Naive B cell (primary cell): ENCODE results near the gene ST3GAL5. TPM values are rescaled to one million over a fixed set of nuclear protein-coding genes. Genes with fewer than 3 reads are reported as not detected.
A peak's percentile ranks its signal among the peaks of the same experiment; 100 is the strongest.

Source experiments
- ATAC-seq, 2 donors: fragments of 150-1000 bp; cut with Tn5 transposase; 2 replicates each; pipeline ENCODE4 v1.10.0; 2021; ENCODE audit warnings: low read depth in 2 of 2, mild to moderate bottlenecking in 2 of 2, moderate library complexity in 2 of 2
- DNase-seq: peaks from one replicate; pipeline ENCODE4 v3.0.0; 2022
- H3K27ac Mint-ChIP-seq, 6 donors: one replicate each; pipeline ENCODE4 v1.8.0; 2020 to 2022; ENCODE audit warnings: mild to moderate bottlenecking in 6 of 6, mixed read lengths in 6 of 6, moderate library complexity in 5 of 6, inconsistent platforms in 2 of 6
- H3K27me3 Mint-ChIP-seq, 3 donors: one replicate each; pipeline ENCODE4 v1.8.0; 2021 to 2022; ENCODE audit warnings: mixed read lengths in 3 of 3, mild to moderate bottlenecking in 1 of 3
- H3K36me3 Mint-ChIP-seq, 2 donors: one replicate each; pipeline ENCODE4 v1.8.0; 2020 to 2022; ENCODE audit warnings: mixed read lengths in 2 of 2, inconsistent platforms in 1 of 2, mild to moderate bottlenecking in 1 of 2
- H3K4me1 Mint-ChIP-seq, 3 donors: one replicate each; pipeline ENCODE4 v1.8.0; 2020 to 2022; ENCODE audit warnings: mixed read lengths in 3 of 3, inconsistent platforms in 1 of 3, mild to moderate bottlenecking in 1 of 3, moderate library complexity in 1 of 3
- H3K4me3 Mint-ChIP-seq, 8 donors: one replicate each; pipeline ENCODE4 v1.8.0; 2020 to 2022; ENCODE audit warnings: mild to moderate bottlenecking in 8 of 8, mixed read lengths in 8 of 8, moderate library complexity in 8 of 8, inconsistent platforms in 2 of 8
- H3K9me3 Mint-ChIP-seq, 7 donors: one replicate each; pipeline ENCODE4 v1.8.0; 2020 to 2022; ENCODE audit warnings: mixed read lengths in 7 of 7, mild to moderate bottlenecking in 5 of 7, inconsistent platforms in 2 of 7, moderate library complexity in 1 of 7
- polyA plus RNA-seq, 6 donors: library from polyadenylated mRNA; unstranded; fragments of 300-500 nt; fragmentation: Illumina TruSeq; gene quantifications; one replicate each; pipeline ENCODE4 v1.2.3, GENCODE V29; 2021; ENCODE audit warnings: low read depth in 6 of 6

Gene ST3GAL5
- polyA plus RNA-seq, 6 donors from 2014 or later: 16.7 to 29.0 (median 20.9) TPM

GRCh38 chr2:85827879-85828569 is 60.8 kb downstream of the ST3GAL5 start:
- ATAC-seq: no peak
- H3K4me1 Mint-ChIP-seq: peaks cover 19 to 24% (median 21%) of the 10 kb centered on the region in 3 donors
- H3K9me3 Mint-ChIP-seq: no peaks in the 10 kb centered on the region
- peaks cover 0 to 8% (median 0%) of the 10 kb centered on the region in 3 donors for H3K27me3 Mint-ChIP-seq
- no peaks in the 10 kb centered on the region for H3K36me3 Mint-ChIP-seq
- H3K4me3 Mint-ChIP-seq: peak overlapping the region in 2 of 8 donors; percentile 48 to 50
- peak overlapping the region; percentile 30 to 90 (median 76) for H3K27ac Mint-ChIP-seq
- DNase-seq: no peak

- H3K4me1 Mint-ChIP-seq: peaks cover 19 to 24% (median 21%) of the 10 kb centered on the region in 3 donors
- H3K9me3 Mint-ChIP-seq: no peaks in the 10 kb centered on the region
- DNase-seq: peak; percentile 76
- H3K36me3 Mint-ChIP-seq: no peaks in the 10 kb centered on the region
- H3K4me3 Mint-ChIP-seq: peak overlapping the region in 3 of 8 donors; percentile 35 to 50 (median 49)
- peak overlapping the region; percentile 27 to 90 (median 71) for H3K27ac Mint-ChIP-seq
- H3K27me3 Mint-ChIP-seq: peaks cover 0 to 13% (median 0%) of the 10 kb centered on the region in 3 donors
- ATAC-seq: peak; percentile 99
These were observed 61.6 kb downstream of the ST3GAL5 start for GRCh38 chr2:85826990-85827878.

- no peaks in the 10 kb centered on the region for H3K9me3 Mint-ChIP-seq
- peaks cover 10 to 17% (median 15%) of the 10 kb centered on the region in 3 donors for H3K4me1 Mint-ChIP-seq
- no peak overlapping the region for H3K27ac Mint-ChIP-seq
- H3K36me3 Mint-ChIP-seq: no peaks in the 10 kb centered on the region
- DNase-seq: no peak
- H3K27me3 Mint-ChIP-seq: peaks cover 0 to 13% (median 0%) of the 10 kb centered on the region in 3 donors
- H3K4me3 Mint-ChIP-seq: no peak overlapping the region
- ATAC-seq: no peak
These were observed 64.8 kb downstream of the ST3GAL5 start for GRCh38 chr2:85823951-85824350.

GRCh38 chr2:85822766-85823165 is 66.0 kb downstream of the ST3GAL5 start:
- no peaks in the 10 kb centered on the region for H3K36me3 Mint-ChIP-seq
- peaks cover 3 to 15% (median 8%) of the 10 kb centered on the region in 3 donors for H3K27me3 Mint-ChIP-seq
- H3K4me3 Mint-ChIP-seq: no peak overlapping the region
- no peak overlapping the region for H3K27ac Mint-ChIP-seq
- ATAC-seq (no peak), DNase-seq (no peak)
- peaks cover 8 to 11% (median 10%) of the 10 kb centered on the region in 3 donors for H3K4me1 Mint-ChIP-seq
- H3K9me3 Mint-ChIP-seq: no peaks in the 10 kb centered on the region

GRCh38 chr2:85819811-85820510 is 68.8 kb downstream of the ST3GAL5 start:
- H3K27ac Mint-ChIP-seq: no peak overlapping the region
- H3K9me3 Mint-ChIP-seq: no peaks in the 10 kb centered on the region
- H3K4me1 Mint-ChIP-seq: no peaks in the 10 kb centered on the region
- H3K36me3 Mint-ChIP-seq: no peaks in the 10 kb centered on the region
- H3K4me3 Mint-ChIP-seq: no peak overlapping the region
- H3K27me3 Mint-ChIP-seq: peaks cover 5 to 19% (median 13%) of the 10 kb centered on the region in 3 donors
- DNase-seq: no peak
- ATAC-seq: no peak

GRCh38 chr2:85814802-85815550 is 73.8 kb downstream of the ST3GAL5 start:
- H3K4me3 Mint-ChIP-seq: no peak overlapping the region
- no peaks in the 10 kb centered on the region for H3K9me3 Mint-ChIP-seq
- no peak for DNase-seq
- H3K4me1 Mint-ChIP-seq: peaks cover 0 to 6% (median 5%) of the 10 kb centered on the region in 3 donors
- no peak overlapping the region for H3K27ac Mint-ChIP-seq
- peaks cover 9 to 51% (median 40%) of the 10 kb centered on the region in 3 donors for H3K27me3 Mint-ChIP-seq
- peak in 1 of 2 donors; percentile 7 for ATAC-seq
- H3K36me3 Mint-ChIP-seq: no peaks in the 10 kb centered on the region

GRCh38 chr2:85813982-85814801 is 74.6 kb downstream of the ST3GAL5 start:
- Mint-ChIP-seq H3K27me3 (peaks cover 11 to 51% (median 48%) of the 10 kb centered on the region in 3 donors), H3K4me1 (peaks cover 0 to 6% (median 5%) of the 10 kb centered on the region in 3 donors), H3K27ac (peak overlapping the region in 1 of 6 donors; percentile 6), H3K9me3 (no peaks in the 10 kb centered on the region), H3K36me3 (no peaks in the 10 kb centered on the region), H3K4me3 (no peak overlapping the region)
- ATAC-seq (peak; percentile 89 to 94), DNase-seq (peak; percentile 69)

DNA sequence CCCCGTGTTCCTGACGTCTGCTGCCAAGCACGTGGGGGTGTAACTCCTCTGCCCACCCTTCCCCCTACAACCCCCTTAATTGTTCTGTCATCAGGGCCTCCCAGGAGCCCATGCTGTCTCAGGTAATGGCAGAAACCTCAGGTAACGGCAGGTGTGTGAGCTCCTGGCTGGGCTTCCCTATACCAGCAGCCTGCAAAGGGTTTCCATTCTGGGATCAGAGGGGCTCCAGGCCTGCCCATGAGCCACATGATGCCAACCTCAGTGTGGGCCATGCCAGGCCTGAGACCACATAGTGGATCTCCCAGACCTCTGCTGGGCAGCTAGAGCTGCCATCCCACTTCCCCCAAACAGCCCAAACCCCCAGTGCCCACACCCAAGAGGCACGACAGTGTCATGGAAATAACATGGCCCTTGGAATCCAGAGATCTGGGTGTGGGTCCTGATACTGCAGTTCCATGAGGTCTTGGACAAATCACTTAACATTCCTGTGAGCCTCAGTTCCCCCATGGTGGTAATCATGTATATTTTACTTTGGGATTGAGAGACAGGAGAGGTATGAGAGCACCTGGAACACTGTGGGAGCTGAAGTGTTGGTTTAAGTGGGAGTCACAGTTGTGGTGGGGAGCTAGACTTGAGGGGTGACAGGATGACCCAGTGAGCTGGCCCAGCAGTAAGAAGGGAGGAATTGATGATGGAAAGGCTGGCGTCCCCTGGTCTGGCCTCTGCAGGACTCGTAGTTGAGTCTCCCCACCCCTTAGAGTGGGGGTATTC is 75.4 kb downstream of the ST3GAL5 start:
- Mint-ChIP-seq H3K27ac (peak overlapping the region in 1 of 6 donors; percentile 3), H3K4me3 (no peak overlapping the region)

GRCh38 chr2:85812094-85812735 is 76.6 kb downstream of the ST3GAL5 start:
- ATAC-seq (no peak), DNase-seq (no peak)
- H3K9me3 Mint-ChIP-seq: no peaks in the 10 kb centered on the region
- H3K27ac Mint-ChIP-seq: peak overlapping the region in 1 of 6 donors; percentile 43
- peaks cover 0 to 6% (median 5%) of the 10 kb centered on the region in 3 donors for H3K4me1 Mint-ChIP-seq
- no peaks in the 10 kb centered on the region for H3K36me3 Mint-ChIP-seq
- no peak overlapping the region for H3K4me3 Mint-ChIP-seq
- peaks cover 8 to 44% (median 39%) of the 10 kb centered on the region in 3 donors for H3K27me3 Mint-ChIP-seq

More for the DNA sequence above, 75.4 kb downstream of the ST3GAL5 start:
- peaks cover 13 to 49% (median 48%) of the 10 kb centered on the region in 3 donors for H3K27me3 Mint-ChIP-seq
- H3K36me3 Mint-ChIP-seq: no peaks in the 10 kb centered on the region
- no peaks in the 10 kb centered on the region for H3K9me3 Mint-ChIP-seq
- DNase-seq (no peak), ATAC-seq (no peak)
- peaks cover 0 to 6% (median 5%) of the 10 kb centered on the region in 3 donors for H3K4me1 Mint-ChIP-seq

DNA sequence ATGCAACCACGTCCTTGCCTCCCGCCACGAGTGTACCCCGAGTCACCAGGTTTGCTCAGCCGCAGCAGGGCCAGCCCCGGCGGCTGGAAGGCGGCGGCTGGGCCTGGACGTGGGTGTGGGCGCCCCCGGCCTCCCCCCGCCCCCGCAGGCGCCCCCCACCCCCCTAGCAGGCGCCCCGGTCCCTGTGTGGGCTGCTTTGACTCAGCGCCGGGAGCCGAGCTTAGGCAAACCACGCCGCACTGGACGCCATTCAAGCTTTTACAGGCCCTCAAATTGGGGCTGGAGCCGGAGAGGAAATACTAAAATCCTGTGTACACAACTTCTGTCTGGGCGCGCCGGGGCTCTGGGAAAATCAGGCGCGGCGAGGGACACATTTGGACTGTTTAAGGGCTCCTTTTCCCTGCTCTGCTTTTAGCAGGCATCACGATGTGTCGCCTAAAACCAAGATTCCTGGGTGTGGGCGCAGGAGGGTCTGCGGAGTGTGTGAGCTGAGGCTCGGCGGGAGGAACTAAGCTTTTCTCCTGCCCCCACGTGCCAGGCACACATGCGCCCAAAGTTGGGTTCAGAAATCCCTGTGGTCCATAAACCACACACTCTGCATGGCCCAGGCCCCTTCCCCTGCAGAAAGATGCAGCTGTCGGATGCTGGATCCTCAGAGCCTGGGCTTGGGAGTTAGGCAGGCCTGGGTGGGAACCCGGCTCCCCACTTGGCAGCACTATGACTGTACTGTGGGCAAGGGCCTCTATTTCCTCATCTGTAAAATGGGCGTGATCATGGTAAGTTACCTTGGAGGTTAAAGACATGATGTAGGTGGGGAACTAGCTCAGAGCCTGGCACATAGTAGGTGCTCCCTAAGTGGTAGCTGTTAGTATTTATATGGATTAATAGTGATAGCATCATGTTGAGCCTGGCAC is 77.4 kb downstream of the ST3GAL5 start:
- Mint-ChIP-seq H3K4me3 (no peak overlapping the region), H3K27ac (no peak overlapping the region), H3K4me1 (peaks cover 0 to 6% (median 5%) of the 10 kb centered on the region in 3 donors), H3K9me3 (no peaks in the 10 kb centered on the region), H3K36me3 (no peaks in the 10 kb centered on the region), H3K27me3 (peaks cover 13 to 45% (median 44%) of the 10 kb centered on the region in 3 donors)
- DNase-seq (no peak), ATAC-seq (no peak)
